ENCODE results near the gene MACROD2. TPM values are rescaled to one million over a fixed set of nuclear protein-coding genes. Genes with fewer than 3 reads are reported as not detected.

Gene MACROD2
- total RNA-seq, 1 experiment from 2014 or later, result 3.7 TPM

- no peak overlapping the region for H3K4me3 ChIP-seq (replicated peaks in 1 of 2; ENCODE audit: low read depth in 1 of 2, low read length in 2 of 2)
- TF ChIP-seq CTCF (IDR thresholded peaks at IDR 0.05 in 2 of 3, conservative IDR thresholded peaks at IDR 0.05 in 1 of 3; ENCODE audit: borderline replicate concordance in 1 of 3, insufficient read depth in 1 of 3, low read depth in 2 of 3, low read length in 2 of 3) (no peak), TCF7L2 (IDR thresholded peaks at IDR 0.05; ENCODE audit: borderline replicate concordance, extremely low read depth, insufficient read depth, insufficient read length) (no peak), ZFX (IDR thresholded peaks at IDR 0.05) (no peak), ZBTB33 (IDR thresholded peaks at IDR 0.05; ENCODE audit: extremely low read depth, insufficient replicate concordance, low read length) (no peak), YY1 (IDR thresholded peaks at IDR 0.05; ENCODE audit: extremely low read depth, insufficient replicate concordance, low read depth, low read length) (no peak), EZH2 (IDR thresholded peaks at IDR 0.05) (no peak)
- no TSS peak for BruUV-seq (replicated peaks)
- CTCF ChIA-PET, result no interaction called here
- H3K9me3 ChIP-seq (ENCODE audit: control insufficient read depth in 1 of 2, insufficient read depth in 1 of 2, low read depth in 1 of 2, low read length in 2 of 2), result no peaks in the 10 kb centered on the region
- intact Hi-C loops (cut with micrococcal nuclease), result no loop called here
- no peaks in the 10 kb centered on the region for H3K27me3 ChIP-seq (ENCODE audit: insufficient read depth, low read length)
- no peaks in the 10 kb centered on the region for H4K20me1 ChIP-seq (ENCODE audit: insufficient read depth)
- no peaks in the 10 kb centered on the region for H3K36me3 ChIP-seq (ENCODE audit: control insufficient read depth in 1 of 2, insufficient read depth in 2 of 2, low read length in 2 of 2)
- H3K27ac ChIP-seq (ENCODE audit: low read depth, low read length), result no peak overlapping the region
- H3K4me2 ChIP-seq (ENCODE audit: low read length), result no peak overlapping the region
- POLR2A ChIA-PET, result no interaction called here
- RAD21 ChIA-PET (ENCODE audit: low non-redundant PET in 1 of 2, low total read pairs in 2 of 2, uncharacterized antibody in 2 of 2, unreplicated experiment in 2 of 2), result no interaction called here
- no peak overlapping the region for H2AFZ ChIP-seq (ENCODE audit: low read depth, low read length, poor library complexity, severe bottlenecking)
- H3K4me1 ChIP-seq (ENCODE audit: control insufficient read depth in 1 of 2, insufficient read depth in 2 of 2, low read length in 2 of 2), result no peaks in the 10 kb centered on the region
- DNase-seq (ENCODE audit: low read depth, low spot score) (no peak), ATAC-seq (no peak)
- no peaks in the 10 kb centered on the region for H3K79me2 ChIP-seq (ENCODE audit: insufficient read depth, low read length)
- no peaks in the 10 kb centered on the region for H3K9me2 ChIP-seq (ENCODE audit: insufficient read depth)
- H3K9ac ChIP-seq (ENCODE audit: low read length), result no peak overlapping the region
Measured at GRCh38 chr20:14536738-14537137, 541.4 kb downstream of the MACROD2 start.

Data from HCT116 (cell line).